ENCODE measurements around the gene ACAP3.

DNA sequence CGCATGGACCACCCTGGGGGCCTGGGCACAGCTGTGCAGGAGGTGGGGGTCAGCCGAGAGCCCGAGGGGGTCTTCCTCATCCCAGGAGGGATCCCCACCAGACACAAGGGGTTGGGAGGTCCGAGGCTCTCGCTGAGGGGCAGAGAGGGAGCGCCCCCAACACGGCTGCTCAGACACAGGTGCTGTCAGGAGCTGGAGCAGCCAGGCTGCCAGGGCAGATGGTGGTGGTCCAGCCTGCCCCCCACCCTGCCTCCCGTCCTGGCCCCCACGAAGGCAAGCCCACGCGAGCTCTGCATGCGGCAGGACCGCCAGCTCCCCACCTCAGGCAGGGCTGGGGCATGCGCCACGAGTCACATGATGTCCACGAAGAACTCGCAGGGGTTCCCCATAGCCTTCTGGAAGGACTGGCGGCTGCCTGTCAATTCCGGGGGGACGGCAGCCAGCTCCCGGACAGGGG is 28.1 kb upstream of the ACAP3 start:
- TF ChIP-seq, protein P1, sequence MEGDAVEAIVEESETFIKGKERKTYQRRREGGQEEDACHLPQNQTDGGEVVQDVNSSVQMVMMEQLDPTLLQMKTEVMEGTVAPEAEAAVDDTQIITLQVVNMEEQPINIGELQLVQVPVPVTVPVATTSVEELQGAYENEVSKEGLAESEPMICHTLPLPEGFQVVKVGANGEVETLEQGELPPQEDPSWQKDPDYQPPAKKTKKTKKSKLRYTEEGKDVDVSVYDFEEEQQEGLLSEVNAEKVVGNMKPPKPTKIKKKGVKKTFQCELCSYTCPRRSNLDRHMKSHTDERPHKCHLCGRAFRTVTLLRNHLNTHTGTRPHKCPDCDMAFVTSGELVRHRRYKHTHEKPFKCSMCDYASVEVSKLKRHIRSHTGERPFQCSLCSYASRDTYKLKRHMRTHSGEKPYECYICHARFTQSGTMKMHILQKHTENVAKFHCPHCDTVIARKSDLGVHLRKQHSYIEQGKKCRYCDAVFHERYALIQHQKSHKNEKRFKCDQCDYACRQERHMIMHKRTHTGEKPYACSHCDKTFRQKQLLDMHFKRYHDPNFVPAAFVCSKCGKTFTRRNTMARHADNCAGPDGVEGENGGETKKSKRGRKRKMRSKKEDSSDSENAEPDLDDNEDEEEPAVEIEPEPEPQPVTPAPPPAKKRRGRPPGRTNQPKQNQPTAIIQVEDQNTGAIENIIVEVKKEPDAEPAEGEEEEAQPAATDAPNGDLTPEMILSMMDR (IDR thresholded peaks at IDR 0.05) = no peak
- TF ChIP-seq JUN (CRISPR knock-in tag; IDR thresholded peaks at IDR 0.05) = no peak
- TF ChIP-seq ZNF121 (CRISPR knock-in tag; IDR thresholded peaks at IDR 0.05) = no peak
- no peak for TF ChIP-seq SP1 (CRISPR knock-in tag; conservative IDR thresholded peaks at IDR 0.05)
- TF ChIP-seq, protein P2, sequence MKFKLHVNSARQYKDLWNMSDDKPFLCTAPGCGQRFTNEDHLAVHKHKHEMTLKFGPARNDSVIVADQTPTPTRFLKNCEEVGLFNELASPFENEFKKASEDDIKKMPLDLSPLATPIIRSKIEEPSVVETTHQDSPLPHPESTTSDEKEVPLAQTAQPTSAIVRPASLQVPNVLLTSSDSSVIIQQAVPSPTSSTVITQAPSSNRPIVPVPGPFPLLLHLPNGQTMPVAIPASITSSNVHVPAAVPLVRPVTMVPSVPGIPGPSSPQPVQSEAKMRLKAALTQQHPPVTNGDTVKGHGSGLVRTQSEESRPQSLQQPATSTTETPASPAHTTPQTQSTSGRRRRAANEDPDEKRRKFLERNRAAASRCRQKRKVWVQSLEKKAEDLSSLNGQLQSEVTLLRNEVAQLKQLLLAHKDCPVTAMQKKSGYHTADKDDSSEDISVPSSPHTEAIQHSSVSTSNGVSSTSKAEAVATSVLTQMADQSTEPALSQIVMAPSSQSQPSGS (CRISPR knock-in tag; IDR thresholded peaks at IDR 0.05; ENCODE audit: borderline replicate concordance, low read depth) = no peak
- TF ChIP-seq, protein P3, sequence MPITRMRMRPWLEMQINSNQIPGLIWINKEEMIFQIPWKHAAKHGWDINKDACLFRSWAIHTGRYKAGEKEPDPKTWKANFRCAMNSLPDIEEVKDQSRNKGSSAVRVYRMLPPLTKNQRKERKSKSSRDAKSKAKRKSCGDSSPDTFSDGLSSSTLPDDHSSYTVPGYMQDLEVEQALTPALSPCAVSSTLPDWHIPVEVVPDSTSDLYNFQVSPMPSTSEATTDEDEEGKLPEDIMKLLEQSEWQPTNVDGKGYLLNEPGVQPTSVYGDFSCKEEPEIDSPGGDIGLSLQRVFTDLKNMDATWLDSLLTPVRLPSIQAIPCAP (CRISPR knock-in tag; IDR thresholded peaks at IDR 0.05) = no peak
- TF ChIP-seq, protein P4, sequence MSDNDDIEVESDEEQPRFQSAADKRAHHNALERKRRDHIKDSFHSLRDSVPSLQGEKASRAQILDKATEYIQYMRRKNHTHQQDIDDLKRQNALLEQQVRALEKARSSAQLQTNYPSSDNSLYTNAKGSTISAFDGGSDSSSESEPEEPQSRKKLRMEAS (CRISPR knock-in tag; IDR thresholded peaks at IDR 0.05) = no peak
- TF ChIP-seq, protein P5, sequence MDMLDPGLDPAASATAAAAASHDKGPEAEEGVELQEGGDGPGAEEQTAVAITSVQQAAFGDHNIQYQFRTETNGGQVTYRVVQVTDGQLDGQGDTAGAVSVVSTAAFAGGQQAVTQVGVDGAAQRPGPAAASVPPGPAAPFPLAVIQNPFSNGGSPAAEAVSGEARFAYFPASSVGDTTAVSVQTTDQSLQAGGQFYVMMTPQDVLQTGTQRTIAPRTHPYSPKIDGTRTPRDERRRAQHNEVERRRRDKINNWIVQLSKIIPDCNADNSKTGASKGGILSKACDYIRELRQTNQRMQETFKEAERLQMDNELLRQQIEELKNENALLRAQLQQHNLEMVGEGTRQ (CRISPR knock-in tag; IDR thresholded peaks at IDR 0.05) = no peak
- TF ChIP-seq NFATC4 (CRISPR knock-in tag; IDR thresholded peaks at IDR 0.05) = no peak
- TF ChIP-seq SMAD3 (CRISPR knock-in tag; IDR thresholded peaks at IDR 0.05; ENCODE audit: borderline replicate concordance) = no peak
- TF ChIP-seq ESRRA (CRISPR knock-in tag; IDR thresholded peaks at IDR 0.05; ENCODE audit: borderline replicate concordance) = no peak
- TF ChIP-seq, protein P6, sequence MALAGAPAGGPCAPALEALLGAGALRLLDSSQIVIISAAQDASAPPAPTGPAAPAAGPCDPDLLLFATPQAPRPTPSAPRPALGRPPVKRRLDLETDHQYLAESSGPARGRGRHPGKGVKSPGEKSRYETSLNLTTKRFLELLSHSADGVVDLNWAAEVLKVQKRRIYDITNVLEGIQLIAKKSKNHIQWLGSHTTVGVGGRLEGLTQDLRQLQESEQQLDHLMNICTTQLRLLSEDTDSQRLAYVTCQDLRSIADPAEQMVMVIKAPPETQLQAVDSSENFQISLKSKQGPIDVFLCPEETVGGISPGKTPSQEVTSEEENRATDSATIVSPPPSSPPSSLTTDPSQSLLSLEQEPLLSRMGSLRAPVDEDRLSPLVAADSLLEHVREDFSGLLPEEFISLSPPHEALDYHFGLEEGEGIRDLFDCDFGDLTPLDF (CRISPR knock-in tag; IDR thresholded peaks at IDR 0.05) = no peak

All from WTC11 (cell line).